ENCODE results near the gene OSBPL1A. TPM values are rescaled to one million over a fixed set of nuclear protein-coding genes. Genes with fewer than 3 reads are reported as not detected.

The OSBPL1A gene
- total RNA-seq, 1 donor from 2014 or later: 50.6 TPM

- TF ChIP-seq CTCF (IDR thresholded peaks at IDR 0.05): no peak
- DNase-seq (no peak), ATAC-seq (no peak)
- Histone ChIP-seq H3K4me1 (peaks cover 11% of the 10 kb centered on the region), H3K27me3 (ENCODE audit: low read depth) (no peaks in the 10 kb centered on the region), H3K9me3 (no peaks in the 10 kb centered on the region), H3K27ac (no peak overlapping the region), H3K36me3 (peaks cover 36% of the 10 kb centered on the region), H3K4me3 (no peak overlapping the region)
- intact Hi-C loops (cut with DNase I): no loop called here
Observed at GRCh38 chr18:24432618-24433017, 35.0 kb upstream of the OSBPL1A start.

GRCh38 chr18:24429188-24429587, 31.6 kb upstream of the OSBPL1A start:
- intact Hi-C loops (cut with DNase I): no loop called here
- H3K27me3 ChIP-seq (ENCODE audit: low read depth): peaks cover 5% of the 10 kb centered on the region
- peaks cover 17% of the 10 kb centered on the region for H3K4me1 ChIP-seq
- no peak overlapping the region for H3K27ac ChIP-seq
- no peaks in the 10 kb centered on the region for H3K9me3 ChIP-seq
- no peak overlapping the region for H3K4me3 ChIP-seq
- no peak for DNase-seq
- TF ChIP-seq CTCF (IDR thresholded peaks at IDR 0.05): no peak
- peaks cover 19% of the 10 kb centered on the region for H3K36me3 ChIP-seq
- ATAC-seq: no peak

GRCh38 chr18:24428709-24429108, 31.1 kb upstream of the OSBPL1A start:
- Histone ChIP-seq H3K27ac (no peak overlapping the region), H3K36me3 (peaks cover 19% of the 10 kb centered on the region), H3K4me1 (peaks cover 17% of the 10 kb centered on the region), H3K4me3 (no peak overlapping the region), H3K9me3 (no peaks in the 10 kb centered on the region), H3K27me3 (ENCODE audit: low read depth) (peaks cover 5% of the 10 kb centered on the region)
- TF ChIP-seq CTCF (IDR thresholded peaks at IDR 0.05): no peak
- DNase-seq (no peak), ATAC-seq (no peak)
- intact Hi-C loops (cut with DNase I): no loop called here

GRCh38 chr18:24427484-24427883, 29.9 kb upstream of the OSBPL1A start:
- Histone ChIP-seq H3K4me1 (peaks cover 17% of the 10 kb centered on the region), H3K27me3 (ENCODE audit: low read depth) (peaks cover 5% of the 10 kb centered on the region), H3K4me3 (peak overlapping the region; percentile 94), H3K9me3 (no peaks in the 10 kb centered on the region), H3K36me3 (peaks cover 17% of the 10 kb centered on the region), H3K27ac (no peak overlapping the region)
- DNase-seq: no peak
- ATAC-seq: no peak
- TF ChIP-seq CTCF (IDR thresholded peaks at IDR 0.05): no peak
- intact Hi-C loops (cut with DNase I): no loop called here

GRCh38 chr18:24426398-24427294, 29.0 kb upstream of the OSBPL1A start, which contains the start of gene IMPACT:
IMPACT (plus strand) TSS chr18:24426670; CDS start chr18:24426757, 87 bp downstream.
- ATAC-seq (peak; percentile 98 to 99), DNase-seq (peak; percentile 90)
- H3K27ac ChIP-seq: peak within 1 kb of the TSS; percentile 91
- H3K36me3 ChIP-seq: peaks cover 9% of the 10 kb centered on the region
- no peak for TF ChIP-seq CTCF (IDR thresholded peaks at IDR 0.05)
- H3K27me3 ChIP-seq (ENCODE audit: low read depth): peaks cover 5% of the 10 kb centered on the region
- intact Hi-C loops (cut with DNase I): no loop called here
- peak within 1 kb of the TSS; percentile 94 for H3K4me3 ChIP-seq
- peaks cover 17% of the 10 kb centered on the region for H3K4me1 ChIP-seq
- H3K9me3 ChIP-seq: no peaks in the 10 kb centered on the region
